HG03097 (cell line): ENCODE results near the gene CALML5.

Experiments
- ATAC-seq: cut with Tn5 transposase; IDR thresholded peaks from one replicate; pipeline ENCODE4 v1.9.1; 2021; ENCODE audit not compliant: unreplicated experiment, low FRiP score

The CALML5 gene

DNA sequence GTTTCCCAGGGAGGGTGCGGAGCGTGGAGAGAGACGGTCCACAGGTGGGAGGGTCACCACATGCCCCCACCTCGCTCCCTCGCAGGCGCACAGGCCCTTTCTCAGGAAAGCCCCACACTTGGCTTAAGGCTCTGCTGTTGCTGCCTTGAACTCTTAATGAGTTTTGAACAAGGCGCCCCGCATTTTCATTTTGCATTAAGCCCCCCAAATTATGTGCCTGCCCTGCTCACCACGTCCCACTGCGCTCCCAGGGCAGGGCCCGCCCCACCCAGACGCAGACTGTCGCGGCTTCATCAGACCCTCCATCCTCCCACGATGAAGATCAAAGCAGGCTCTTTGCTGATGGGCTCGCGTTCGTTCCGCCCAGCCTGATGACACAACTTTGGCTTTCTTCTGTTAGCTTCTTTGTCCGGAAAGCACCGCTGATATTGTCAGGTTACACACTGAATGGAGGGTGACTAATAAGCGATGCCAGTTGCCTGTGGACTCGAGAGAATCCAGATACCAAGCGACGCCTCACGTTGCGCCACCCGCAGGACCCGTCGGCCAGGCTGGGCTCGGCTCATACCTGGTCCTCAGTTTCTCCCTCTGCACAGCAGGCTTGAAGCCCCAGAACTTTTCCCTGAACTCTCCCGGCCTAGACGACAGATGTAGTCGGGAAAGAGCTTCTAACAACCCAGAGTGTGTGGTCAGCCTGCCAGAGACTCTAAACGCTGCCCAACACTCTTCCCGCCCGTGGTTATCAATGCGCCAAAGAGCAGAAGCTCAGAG, 34.9 kb upstream of the CALML5 start:
- no peak for ATAC-seq

DNA sequence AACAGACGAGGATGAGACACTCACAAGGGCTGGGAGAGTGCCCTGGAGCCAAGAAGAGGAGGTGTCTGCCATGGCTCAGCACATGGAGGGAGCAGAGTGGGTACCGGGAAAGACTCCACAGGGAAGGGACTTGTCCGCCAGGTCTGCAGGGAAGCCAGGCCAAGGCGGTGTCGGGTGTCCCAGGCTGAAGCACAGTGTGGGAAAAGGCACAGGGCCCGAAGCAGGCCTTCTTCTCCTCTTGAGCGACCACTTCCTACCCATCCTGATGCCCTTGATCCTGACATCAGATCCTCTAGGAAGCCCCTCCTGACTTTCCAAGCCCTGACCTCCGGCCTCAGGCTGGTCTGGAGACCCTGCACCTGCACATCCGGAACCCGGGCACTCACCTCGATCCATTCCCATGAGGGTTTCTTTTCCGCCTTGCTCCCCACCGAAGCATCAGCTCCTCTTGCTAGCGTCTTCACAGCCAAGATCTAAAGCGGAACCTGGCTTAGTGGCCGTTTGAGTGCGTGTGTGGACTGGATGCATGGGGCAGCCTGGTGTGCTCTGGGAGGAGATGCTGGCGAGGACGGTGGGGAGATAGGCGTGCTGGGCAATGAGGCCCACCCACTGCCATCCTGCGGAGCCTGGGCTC, 33.8 kb upstream of the CALML5 start:
- no peak for ATAC-seq

DNA sequence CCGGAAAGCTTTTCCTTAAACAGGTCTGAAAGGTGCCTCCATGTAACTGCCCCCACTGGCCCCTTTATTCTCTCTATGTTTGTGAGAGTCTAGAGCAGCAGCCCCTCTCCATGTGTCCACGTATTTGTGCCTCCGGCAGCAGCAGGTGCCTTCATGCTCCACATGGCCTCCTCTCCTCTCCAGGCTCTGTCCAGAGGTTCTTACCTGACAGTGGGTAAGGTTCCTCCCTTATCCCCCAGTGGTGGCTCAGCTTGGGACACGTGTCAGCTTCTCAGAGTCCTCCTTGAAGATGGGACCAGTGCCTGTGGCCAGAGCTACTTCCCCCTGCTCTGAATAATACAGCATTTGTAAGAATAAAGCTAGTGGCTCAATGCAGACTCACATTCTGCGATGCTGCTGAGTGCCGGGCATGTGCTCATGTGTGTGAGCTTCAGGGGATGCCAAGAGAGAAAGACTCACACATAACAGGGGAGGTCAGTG, 33.3 kb upstream of the CALML5 start:
- ATAC-seq: no peak

DNA sequence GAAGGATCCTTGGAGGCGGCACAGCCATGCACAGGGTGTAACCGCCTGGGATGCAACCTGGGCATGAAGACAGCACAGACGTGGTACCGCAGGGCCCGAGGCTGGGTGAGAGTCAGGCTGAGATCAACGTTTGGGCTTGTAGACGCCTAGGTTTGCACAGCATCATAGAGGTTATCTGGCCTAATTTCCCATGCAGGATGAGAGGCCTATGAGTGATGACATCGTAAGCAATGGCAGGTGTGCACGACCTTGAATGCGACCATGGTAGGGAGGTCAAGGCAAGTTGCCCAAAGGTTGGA, 32.9 kb upstream of the CALML5 start:
- no peak for ATAC-seq

DNA sequence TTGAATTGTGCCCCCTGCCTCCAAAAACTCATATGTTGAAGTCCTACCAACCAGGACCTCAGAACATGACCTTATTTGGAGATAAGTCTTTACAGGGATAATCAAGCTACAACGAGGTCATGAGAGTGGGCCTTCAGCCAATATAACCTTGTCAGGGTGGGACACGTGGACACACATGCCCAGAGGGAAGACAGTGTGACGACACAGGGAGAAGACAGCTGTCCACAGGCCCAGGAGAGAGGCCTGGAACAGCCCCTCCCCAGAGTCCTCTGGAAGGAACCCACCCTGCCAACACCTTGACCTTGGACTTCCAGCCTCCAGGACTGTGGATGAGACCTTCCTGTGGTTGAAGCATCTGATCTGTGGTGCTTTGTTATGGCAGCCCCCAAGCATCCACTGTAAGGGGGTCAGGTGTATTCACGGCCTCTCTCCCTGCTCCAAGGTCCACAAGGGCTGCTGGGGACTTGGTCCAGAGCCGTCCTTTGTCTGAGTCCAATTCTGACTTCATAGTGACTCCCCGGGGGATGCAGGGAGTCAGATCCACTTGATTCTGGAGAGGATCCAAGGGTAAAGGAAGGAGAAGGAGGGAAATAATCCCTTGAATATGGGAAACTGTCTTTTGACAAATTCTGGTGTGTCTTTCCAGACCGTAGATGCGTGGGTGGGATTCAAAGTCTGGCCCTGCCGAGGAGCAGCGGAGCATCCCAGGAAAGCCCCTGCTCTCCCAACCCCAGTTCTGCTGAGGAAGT, 32.4 kb upstream of the CALML5 start:
- no peak for ATAC-seq

DNA sequence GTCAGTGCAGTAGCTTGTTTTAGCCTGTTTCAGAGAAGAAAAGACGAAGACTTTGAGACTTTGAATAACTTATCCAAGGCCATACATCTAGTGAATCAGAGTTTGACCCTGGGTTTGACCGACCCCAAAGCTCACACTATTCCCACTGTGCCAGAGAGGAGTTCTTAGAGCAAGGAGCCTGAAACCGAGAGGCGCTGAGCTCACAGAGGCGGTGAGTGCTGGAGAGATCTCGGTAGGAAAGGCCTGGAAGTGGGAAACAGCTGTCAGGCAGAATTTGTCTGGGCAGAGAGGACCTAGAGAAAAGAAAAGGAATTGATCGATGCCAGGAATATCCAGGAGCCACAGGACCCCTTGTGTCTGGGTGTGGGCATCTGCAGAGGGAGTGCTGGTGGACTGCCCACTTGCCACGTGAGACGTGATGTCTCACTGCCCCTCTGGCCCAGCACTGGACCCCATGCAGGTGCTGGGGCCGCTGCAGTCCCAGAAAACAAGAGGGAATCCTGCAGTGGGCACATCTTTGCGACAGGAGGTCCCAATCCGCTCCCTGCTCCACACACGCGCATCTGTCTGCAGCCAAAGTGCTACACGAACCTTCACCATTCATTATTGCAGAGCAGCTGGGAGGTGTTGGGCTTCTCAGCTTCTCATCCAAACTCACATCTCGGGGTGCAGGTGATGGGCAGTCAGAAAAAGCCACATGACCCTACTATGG, 31.6 kb upstream of the CALML5 start:
- ATAC-seq: no peak

DNA sequence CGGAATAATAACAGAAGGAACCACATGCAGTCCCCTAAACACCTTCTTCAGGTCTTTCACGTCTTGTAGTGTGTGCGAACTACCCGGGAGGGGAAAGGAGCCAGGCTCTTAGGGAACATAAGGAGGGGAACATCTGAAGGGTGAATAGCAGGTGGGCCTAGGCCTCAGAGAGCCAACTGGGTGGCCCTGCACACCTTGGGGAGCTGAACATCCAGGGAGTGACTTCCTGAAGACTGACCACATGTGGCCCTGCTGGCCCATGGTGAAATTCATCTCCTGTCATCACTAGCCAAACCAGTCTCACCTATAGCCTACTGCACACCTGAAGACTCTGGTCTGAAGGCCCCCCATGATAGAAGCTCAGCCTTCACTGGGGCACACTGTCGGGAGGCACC, 31.0 kb upstream of the CALML5 start:
- no peak for ATAC-seq

DNA sequence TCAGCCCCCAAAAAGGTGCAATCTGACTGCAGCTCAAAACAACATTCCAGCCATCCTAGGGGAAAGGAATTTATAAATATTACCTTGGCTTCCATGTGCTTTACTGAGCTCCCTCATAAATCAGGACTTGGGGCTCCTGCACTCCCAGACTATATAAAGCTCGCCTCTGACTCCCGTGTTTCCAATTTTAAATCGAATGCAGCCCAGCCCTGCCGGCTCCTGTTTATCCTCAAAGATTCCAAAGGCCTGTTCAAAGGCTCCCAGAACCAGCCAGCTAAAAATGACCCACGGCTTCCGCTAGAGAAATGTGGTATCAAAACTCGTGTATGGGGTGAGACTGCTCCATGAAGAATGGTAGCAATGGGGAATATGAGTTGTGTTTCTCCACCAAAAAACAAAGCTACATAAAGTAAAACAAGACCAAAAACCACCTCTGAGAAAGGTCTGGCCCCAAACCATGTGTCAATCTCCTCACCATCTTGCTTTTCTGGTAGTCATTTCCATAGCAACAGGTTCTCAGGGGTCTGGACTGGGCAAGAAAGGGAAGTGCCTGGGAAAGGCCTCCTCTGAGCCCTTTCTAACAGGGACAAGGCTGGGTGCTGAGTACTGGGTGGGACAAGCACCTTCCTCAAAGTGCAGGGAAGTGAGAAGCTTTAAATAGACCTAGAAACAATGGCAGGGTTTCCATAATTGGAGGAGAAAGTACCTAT, 30.5 kb upstream of the CALML5 start:
- ATAC-seq: no peak

DNA sequence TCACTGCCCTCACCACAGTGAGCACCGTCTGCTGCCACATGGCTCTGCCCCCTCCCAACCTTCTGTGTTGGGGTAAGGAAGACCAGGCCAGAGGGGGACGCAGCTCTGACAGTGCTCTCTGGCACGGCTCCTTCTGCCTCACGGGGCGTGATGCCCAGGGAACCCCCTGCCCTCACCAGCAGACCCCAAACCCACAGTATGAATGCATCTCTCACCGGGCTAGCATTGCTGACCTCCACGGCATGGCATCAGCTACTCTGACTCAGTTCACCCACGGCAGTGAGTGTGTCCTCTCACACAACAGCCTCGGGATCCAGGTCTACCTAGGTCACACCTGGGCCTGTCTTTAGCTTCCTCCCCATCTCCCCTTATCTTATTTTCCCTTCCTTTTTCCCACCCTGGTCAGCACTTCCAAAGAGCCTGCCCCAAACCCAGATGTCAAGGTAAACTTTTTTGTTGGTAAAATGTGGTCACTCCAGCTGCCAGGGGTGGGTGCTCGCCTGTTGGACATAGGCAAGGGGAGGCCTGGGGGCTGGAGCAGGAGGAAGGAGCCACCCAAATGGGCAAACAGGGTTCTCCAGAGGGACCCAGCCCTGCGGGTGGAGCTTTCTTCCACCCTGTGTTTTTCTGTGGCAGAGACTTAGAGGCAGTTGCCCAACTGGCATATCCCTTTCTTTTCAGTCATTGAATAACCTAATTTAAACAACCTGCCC, 29.8 kb upstream of the CALML5 start:
- no peak for ATAC-seq

DNA sequence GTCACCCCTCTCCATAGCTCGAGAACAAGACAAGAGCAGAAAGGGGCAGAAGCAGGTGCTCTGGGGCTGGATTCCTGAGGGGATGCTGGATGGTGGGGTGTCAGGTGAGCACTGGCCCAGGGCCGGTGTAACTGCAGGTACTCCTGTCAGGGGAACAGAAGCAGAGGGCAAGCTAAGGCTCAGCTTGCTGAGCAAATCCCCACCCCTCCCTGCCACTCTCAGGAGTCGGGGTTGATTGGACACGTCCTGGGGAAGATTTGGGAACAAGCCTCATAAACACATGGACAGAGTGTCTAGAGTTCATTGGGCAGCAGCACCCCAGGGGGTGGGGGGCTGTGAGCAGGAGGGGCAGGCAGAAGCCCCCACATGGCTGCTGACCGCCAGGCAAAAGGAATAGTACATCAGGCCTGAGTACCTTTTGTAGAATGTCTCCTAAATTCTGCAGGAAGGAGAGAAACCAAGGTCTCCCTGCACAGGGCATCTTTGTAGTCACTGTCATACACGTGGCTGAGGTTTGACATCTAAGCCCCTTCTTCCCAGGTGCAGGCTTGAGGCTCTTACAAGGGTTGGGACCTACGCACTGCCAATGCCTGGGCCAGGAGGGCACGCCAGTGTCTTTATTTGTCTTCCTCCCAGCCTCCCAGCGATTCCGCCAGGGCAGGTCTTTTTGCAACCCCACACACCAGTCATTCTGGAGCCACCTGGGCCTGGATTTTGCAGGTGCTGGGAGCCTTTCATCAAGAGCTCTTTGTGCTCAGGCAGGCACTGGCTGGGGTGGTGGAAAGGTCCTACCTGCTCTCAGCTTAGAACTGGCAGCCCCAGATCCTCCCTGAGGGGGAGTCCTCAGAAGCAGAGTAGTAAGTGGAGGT, 28.2 kb upstream of the CALML5 start:
- ATAC-seq: no peak

DNA sequence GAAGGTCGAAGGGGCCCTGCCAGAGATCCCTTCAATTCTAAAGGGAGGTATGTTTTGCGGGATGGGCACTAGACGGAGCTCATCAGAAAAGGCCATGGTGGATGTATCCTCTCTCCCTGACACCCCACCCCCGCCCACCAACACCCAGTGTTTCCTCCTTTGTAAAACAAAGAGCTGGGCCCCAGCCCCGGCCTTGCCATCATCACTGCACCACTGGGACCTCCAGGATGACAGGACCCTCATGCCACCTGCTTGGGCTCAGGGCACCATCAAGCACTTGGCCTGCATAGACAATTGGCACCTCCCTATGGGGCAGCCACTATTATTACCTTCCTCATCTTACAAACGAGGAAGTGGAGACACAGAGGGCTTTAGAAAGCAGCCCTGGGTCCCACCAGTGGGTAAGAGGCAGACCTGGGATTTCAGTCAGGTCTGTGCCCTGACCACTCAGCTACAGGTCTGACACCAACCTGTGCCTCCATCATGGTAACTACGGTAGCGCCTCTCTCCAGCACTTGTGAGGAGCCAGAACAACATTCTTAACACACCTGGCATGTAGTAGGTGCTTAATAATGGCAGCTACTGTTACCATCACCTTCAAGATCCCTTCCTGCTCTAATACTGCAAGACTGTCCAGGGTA, 27.4 kb upstream of the CALML5 start:
- no peak for ATAC-seq

DNA sequence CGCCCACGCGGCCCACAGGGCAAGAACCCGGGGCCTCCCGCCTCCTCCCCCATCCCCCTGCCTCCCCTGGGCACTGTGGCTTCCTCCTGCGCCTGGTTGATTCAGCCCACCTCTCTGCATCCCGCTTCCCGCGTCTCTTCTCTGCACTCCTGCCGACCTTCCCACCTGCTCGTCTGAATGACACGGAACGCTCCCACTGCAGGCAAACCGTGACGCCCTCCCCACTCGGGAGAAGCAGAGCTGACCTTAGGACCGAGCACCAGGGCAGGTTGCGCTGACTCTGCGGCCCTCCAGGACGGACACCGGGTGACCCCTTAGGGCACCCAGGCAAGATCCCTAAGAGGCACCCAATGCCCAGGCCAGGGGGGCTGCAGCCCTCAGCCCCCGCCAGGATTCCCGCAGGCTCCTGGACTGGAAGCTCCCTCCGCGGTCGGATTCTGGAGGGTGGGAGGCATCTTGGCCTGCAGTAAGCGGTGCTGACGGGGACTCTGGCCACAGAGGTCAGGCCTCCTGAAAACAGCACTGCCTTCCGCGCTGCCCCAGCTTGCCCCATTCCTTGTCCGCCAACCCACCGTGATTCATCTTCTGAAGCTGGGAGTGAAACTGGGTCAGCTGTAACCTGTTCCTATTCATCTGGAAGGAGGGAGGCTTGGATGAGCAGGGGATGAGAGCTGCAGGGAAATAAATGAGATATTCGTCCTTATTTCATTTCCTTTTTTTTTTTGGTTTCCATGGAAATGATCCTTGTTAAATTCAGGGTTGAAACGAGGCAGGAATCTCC, 26.4 kb upstream of the CALML5 start:
- no peak for ATAC-seq

DNA sequence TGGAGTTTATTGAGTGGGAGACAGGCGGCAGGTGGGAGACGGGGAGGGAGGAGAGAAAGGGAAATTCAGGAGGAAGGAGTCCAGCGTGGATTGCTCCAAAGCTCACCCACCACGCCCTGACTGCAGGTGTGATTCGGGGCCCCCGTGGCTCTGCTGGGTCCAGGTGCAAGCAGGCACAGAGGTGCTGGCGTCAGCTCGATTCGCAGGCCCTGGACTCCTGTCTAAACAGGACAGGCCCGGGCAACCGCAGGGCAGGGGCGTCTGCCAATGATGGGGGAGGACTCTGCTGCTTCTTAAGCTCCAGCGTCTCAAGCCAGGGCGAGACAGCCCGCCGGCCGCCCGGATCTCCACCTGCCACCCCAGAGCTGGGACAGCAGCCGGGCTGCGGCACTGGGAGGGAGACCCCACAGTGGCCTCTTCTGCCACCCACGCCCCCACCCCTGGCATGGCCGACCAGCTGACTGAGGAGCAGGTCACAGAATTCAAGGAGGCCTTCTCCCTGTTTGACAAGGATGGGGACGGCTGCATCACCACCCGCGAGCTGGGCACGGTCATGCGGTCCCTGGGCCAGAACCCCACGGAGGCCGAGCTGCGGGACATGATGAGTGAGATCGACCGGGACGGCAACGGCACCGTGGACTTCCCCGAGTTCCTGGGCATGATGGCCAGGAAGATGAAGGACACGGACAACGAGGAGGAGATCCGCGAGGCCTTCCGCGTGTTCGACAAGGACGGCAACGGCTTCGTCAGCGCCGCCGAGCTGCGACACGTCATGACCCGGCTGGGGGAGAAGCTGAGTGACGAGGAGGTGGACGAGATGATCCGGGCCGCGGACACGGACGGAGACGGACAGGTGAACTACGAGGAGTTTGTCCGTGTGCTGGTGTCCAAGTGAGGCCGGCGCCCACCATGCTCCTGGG, 25.5 kb upstream of the CALML5 start, which contains the start of gene CALML3:
Gene CALML3, plus strand, starts transcription at position 321 of the 920 bp plus-strand sequence. Its CDS starts 125 bp downstream, at position 446.
- no peak for ATAC-seq

DNA sequence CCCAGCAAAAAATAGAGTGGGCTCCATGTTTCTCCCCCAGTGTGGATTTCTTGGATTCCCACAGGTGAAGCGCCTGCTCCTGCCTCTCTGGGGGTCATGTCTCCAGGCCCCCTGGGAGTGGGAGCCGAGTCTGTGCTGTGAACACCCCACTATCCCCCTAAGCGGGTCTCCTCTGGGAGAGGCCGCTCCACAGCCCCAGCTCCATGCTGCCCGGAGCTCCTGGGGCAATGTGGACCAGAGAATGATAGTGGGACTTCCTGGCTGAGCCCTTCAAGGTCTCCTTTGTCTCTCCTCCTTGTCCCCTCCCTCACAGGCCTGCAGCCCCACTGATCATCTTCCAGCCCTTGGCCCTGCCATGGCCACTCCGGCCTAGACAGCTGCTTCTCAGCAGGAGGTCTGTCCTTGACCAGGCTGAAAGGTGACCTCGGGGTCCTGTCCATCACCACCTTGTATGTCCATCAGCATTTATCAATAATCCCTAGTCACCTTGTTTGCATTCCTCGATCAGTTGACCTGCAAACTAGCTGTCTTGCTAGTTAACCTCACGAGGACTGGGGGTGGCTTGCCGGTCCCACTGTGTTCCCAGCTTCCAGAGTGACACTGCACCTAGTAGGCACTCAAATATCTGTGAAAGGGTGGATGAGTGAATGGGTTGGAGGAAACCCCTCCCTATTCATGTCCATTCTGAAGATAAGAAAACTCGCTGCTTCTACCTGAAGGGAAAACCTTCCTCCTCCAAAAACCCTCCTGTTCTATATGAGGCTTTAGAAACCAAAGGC, 24.6 kb upstream of the CALML5 start:
- ATAC-seq: no peak

DNA sequence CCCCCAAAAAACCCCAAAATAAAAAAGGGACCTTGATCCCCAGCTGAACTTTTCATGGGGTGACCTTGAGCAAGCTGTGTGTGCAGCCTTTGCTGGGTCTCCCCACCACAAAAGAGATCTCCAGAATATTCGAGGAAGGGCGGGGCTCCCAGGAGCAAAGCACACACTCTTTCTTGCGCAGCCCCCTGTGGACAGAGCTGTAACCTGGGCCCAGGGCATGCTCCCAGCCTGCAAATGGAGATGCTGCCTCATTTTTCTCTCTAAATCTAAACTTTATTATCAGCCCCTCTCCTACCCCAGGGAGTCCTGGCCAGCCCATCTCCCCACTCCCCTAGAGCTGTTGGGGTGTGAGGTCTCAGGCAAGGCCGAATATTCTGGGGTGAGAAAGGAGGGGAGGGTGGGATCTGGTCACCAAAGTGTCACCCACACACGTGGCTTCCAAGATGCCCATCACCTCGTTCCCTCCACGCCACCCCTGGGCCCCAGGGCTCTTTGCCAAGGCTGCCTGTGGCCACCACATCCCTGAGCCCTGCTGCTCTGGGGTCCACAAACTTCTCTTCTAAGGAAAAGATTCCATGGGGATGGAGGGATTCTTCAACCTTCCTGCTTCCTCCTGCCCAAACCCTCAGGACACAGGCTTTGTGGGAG, 23.7 kb upstream of the CALML5 start:
- ATAC-seq: no peak
